Measurements from ENCODE around the gene AR. TPM values are rescaled to one million over a fixed set of nuclear protein-coding genes. Genes with fewer than 3 reads are reported as not detected.

Gene AR
- total and polyA plus RNA-seq, 9 of the 15 experiments (the other 6 are each of a cell fraction or from before 2014, with no cell fraction given) = 0.01 to 0.04 (median 0.01) TPM; not detected in 6

DNA sequence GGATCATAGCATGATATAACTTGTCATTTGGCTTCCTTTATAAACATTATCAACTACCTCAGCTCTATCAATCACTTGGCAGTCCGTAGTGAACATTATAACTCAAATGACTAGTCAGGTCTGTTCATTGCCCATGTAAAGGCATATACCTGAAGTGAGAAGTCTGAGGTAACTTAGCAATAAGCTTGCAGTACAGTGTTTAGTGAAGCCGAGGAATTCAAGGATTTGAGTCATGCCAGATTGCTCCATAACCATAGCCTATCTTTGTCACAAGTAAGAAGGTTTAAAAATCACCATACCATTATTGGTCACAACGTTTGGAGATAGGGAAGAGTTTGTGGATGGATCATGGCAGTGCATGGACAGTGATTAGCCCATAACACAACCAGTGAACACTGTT is 41.6 kb downstream of the AR start:
- H3K4me3 ChIP-seq = no peak overlapping the region
- H3K27me3 ChIP-seq (ENCODE audit: control insufficient read depth in 2 of 2, insufficient read depth in 2 of 2, low read length in 2 of 2) = no peaks in the 10 kb centered on the region
- H3K79me2 ChIP-seq (ENCODE audit: control insufficient read depth, insufficient read depth, low read length) = no peaks in the 10 kb centered on the region
- no peaks in the 10 kb centered on the region for H3K36me3 ChIP-seq (ENCODE audit: control insufficient read depth, insufficient read depth, low read length)
- DNase-seq (ENCODE audit: extremely low read depth in 1 of 4, low spot score in 3 of 4) (no peak), ATAC-seq (no peak), FAIRE-seq (no peak)
- in situ Hi-C loops (cut with MboI) (no loop called here), intact Hi-C loops (cut with micrococcal nuclease) (no loop called here)
- no peaks in the 10 kb centered on the region for H3K9me1 ChIP-seq (ENCODE audit: control insufficient read depth, insufficient read depth, low read length)
- 3% methylated on average over 3 of the region's 3 CpGs for WGBS (ENCODE audit: insufficient coverage, low coverage, missing lambda C conversion rate)
- H3K9me3 ChIP-seq (replicated peaks; ENCODE audit: control insufficient read depth, insufficient read depth, low read depth, low read length) = no peaks in the 10 kb centered on the region
- H2AFZ ChIP-seq (ENCODE audit: low read depth, low read length) = no peak overlapping the region
- H3K27ac ChIP-seq (ENCODE audit: extremely low read depth, low read depth, low read length) = no peak overlapping the region
- ChIA-PET CTCF (ENCODE audit: low intra/inter-chr PET ratio) (no interaction called here), POLR2A (no interaction called here)
- H3K9ac ChIP-seq (ENCODE audit: insufficient read depth in 1 of 2, low read depth in 2 of 2, low read length in 2 of 2) = no peak overlapping the region
- H4K20me1 ChIP-seq (replicated peaks; ENCODE audit: control insufficient read depth, insufficient read depth, low read length) = no peaks in the 10 kb centered on the region
- H3K4me1 ChIP-seq (replicated peaks in 1 of 2; ENCODE audit: control insufficient read depth in 2 of 2, insufficient read depth in 2 of 2, low read length in 2 of 2) = no peaks in the 10 kb centered on the region
- no peak overlapping the region for H3K4me2 ChIP-seq (ENCODE audit: insufficient read depth, low read length)
- no TSS peak for BruUV-seq (replicated peaks)
- TF ChIP-seq SNAPC5 (CRISPR knock-in tag; IDR thresholded peaks at IDR 0.05) (no peak), PRPF4 (IDR thresholded peaks at IDR 0.05; ENCODE audit: insufficient read depth, low read depth, low read length, poor library complexity, severe bottlenecking) (no peak), GTF3C2 (IDR thresholded peaks at IDR 0.05; ENCODE audit: borderline replicate concordance, extremely low read depth, insufficient read length) (no peak), DDX20 (tag; IDR thresholded peaks at IDR 0.05; ENCODE audit: low read depth) (no peak), ZNF146 (CRISPR knock-in tag; IDR thresholded peaks at IDR 0.05; ENCODE audit: unreplicated experiment) (no peak), SIN3A (IDR thresholded peaks at IDR 0.05; ENCODE audit: borderline replicate concordance in 2 of 2, control insufficient read depth in 1 of 2, low read depth in 2 of 2, low read length in 2 of 2) (no peak), NR2C1 (IDR thresholded peaks at IDR 0.05) (no peak), NR2C1 (tag; IDR thresholded peaks at IDR 0.05) (no peak), ZBED1 (IDR thresholded peaks at IDR 0.05) (no peak), ZNF280A (IDR thresholded peaks at IDR 0.05; ENCODE audit: low read depth, partially characterized antibody) (no peak), PRDM10 (IDR thresholded peaks at IDR 0.05; ENCODE audit: partially characterized antibody) (no peak), SMARCA5 (IDR thresholded peaks at IDR 0.05) (no peak)
- TF ChIP-seq, protein P1, sequence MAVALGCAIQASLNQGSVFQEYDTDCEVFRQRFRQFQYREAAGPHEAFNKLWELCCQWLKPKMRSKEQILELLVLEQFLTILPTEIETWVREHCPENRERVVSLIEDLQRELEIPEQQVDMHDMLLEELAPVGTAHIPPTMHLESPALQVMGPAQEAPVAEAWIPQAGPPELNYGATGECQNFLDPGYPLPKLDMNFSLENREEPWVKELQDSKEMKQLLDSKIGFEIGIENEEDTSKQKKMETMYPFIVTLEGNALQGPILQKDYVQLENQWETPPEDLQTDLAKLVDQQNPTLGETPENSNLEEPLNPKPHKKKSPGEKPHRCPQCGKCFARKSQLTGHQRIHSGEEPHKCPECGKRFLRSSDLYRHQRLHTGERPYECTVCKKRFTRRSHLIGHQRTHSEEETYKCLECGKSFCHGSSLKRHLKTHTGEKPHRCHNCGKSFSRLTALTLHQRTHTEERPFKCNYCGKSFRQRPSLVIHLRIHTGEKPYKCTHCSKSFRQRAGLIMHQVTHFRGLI (CRISPR knock-in tag; IDR thresholded peaks at IDR 0.05) = no peak

Measured in K562 (cell line).